ENCODE data around the gene SEC14L5. TPM values are rescaled to one million over a fixed set of nuclear protein-coding genes. Genes with fewer than 3 reads are reported as not detected.

SEC14L5 gene
- 0.01 to 0.04 TPM (median 0.03 TPM) in 5 replicates for total RNA-seq (2022; extraction: Qiagen RNA extraction)

GRCh38 chr16:4957720-4958509 is at the start of gene SEC14L5:
Gene SEC14L5 (plus strand): TSS chr16:4958330. CDS start chr16:4959324, 994 bp downstream.

GRCh38 chr16:4936991-4937781 is 20.9 kb upstream of the SEC14L5 start, which contains the start of gene PPL:
Gene PPL (minus strand): TSS chr16:4937148. CDS start chr16:4937045, 103 bp downstream.

GRCh38 chr16:5033256-5034166 is 75.4 kb downstream of the SEC14L5 start, which contains the start of gene NAGPA:
Gene NAGPA (minus strand): TSS chr16:5033935. CDS start chr16:5033914, 21 bp downstream.

GRCh38 chr16:5065813-5066212 is 107.7 kb downstream of the SEC14L5 start, which contains the start of gene C16orf89:
Gene C16orf89 (minus strand): TSS chr16:5065956. CDS start chr16:5065908, 48 bp downstream.

Other genes starting within 250 kb of the SEC14L5 start
- gene ANKS3, start 224.1 kb upstream of the SEC14L5 start, total RNA-seq (2022; extraction: Qiagen RNA extraction): 20.5 to 28.5 TPM (median 27.7 TPM) in 5 replicates
- gene DNAAF8, start 223.8 kb upstream of the SEC14L5 start, total RNA-seq (2022; extraction: Qiagen RNA extraction): 1.0 to 1.8 TPM (median 1.2 TPM) in 5 replicates
- 6.8 to 10.3 TPM (median 8.7 TPM) in 5 replicates for gene ZNF500, start 191.2 kb upstream of the SEC14L5 start, total RNA-seq (2022; extraction: Qiagen RNA extraction)
- gene SEPTIN12, start 170.0 kb upstream of the SEC14L5 start, total RNA-seq (2022; extraction: Qiagen RNA extraction): 0.16 TPM in 1 of 5 replicates, not detected in the others
- gene SMIM22, start 163.0 kb upstream of the SEC14L5 start, total RNA-seq (2022; extraction: Qiagen RNA extraction): not detected in 5 replicates
- gene ROGDI, start 155.7 kb upstream of the SEC14L5 start, total RNA-seq (2022; extraction: Qiagen RNA extraction): 8.7 to 16.3 TPM (median 15.1 TPM) in 5 replicates
- gene GLYR1, start 111.0 kb upstream of the SEC14L5 start, total RNA-seq (2022; extraction: Qiagen RNA extraction): 39.9 to 44.5 TPM (median 43.0 TPM) in 5 replicates
- 26.1 to 29.5 TPM (median 27.8 TPM) in 5 replicates for gene UBN1, start 110.8 kb upstream of the SEC14L5 start, total RNA-seq (2022; extraction: Qiagen RNA extraction)
- gene PPL, start 21.2 kb upstream of the SEC14L5 start, total RNA-seq (2022; extraction: Qiagen RNA extraction): 2.4 to 3.3 TPM (median 3.1 TPM) in 5 replicates
- 13.1 to 19.8 TPM (median 18.4 TPM) in 5 replicates for gene NAGPA, start 75.6 kb downstream of the SEC14L5 start, total RNA-seq (2022; extraction: Qiagen RNA extraction)
- gene C16orf89, start 107.6 kb downstream of the SEC14L5 start, total RNA-seq (2022; extraction: Qiagen RNA extraction): 0.22 TPM in 1 of 5 replicates, not detected in the others
- gene ALG1, start 113.5 kb downstream of the SEC14L5 start, total RNA-seq (2022; extraction: Qiagen RNA extraction): 30.5 to 41.6 TPM (median 39.4 TPM) in 5 replicates
- 21.5 to 31.6 TPM (median 29.6 TPM) in 5 replicates for gene EEF2KMT, start 139.5 kb downstream of the SEC14L5 start, total RNA-seq (2022; extraction: Qiagen RNA extraction)